ENCODE data around the gene SLC25A25.
"Not testable (repeated sequence)": the region's sequence is repeated elsewhere in the genome, so short reads cannot be mapped to it uniquely, and the experiment has no call there.

The SLC25A25 gene

DNA sequence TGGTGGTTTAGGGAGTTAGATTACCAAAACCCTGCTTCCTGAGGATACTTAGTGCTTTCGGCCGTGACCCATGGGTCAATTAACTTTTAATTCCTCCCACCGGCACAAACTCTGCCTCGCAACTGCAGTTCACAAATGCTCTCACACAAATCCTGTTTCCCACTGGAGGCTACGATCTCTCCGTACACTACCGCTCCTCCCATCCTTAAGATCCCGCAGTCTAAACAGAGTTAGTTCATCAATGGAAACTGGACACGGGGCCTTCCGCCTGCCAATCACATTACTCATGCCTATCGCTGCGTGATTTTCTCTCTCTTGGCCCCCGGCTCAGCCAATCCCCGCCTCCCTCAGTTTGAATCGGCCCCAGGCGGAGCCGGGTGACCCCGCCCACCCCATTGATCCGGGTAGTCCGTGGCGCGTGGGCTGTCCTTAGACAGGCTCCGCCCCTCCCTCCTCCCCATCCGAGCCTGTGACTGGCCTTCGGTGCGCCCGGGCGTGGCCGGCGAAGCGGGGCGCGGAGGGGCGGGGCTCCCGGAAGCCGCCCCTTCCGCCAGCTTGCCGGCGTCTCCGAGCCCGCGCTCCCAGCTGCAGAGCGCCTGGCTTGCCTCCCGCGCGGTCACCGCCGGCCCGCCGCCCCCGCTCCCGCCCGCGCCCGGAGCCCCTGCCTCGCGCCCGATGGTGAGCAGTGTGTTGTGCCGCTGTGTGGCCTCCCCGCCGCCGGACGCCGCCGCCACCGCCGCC, at the start of gene SLC25A25:
Gene SLC25A25 (plus strand): TSS at position 588 of the 741 bp plus-strand sequence. CDS start 88 bp downstream, at position 676.
- peak; percentile 99 for DNase-seq (ENCODE audit: low read depth)
- TF ChIP-seq, protein P1, sequence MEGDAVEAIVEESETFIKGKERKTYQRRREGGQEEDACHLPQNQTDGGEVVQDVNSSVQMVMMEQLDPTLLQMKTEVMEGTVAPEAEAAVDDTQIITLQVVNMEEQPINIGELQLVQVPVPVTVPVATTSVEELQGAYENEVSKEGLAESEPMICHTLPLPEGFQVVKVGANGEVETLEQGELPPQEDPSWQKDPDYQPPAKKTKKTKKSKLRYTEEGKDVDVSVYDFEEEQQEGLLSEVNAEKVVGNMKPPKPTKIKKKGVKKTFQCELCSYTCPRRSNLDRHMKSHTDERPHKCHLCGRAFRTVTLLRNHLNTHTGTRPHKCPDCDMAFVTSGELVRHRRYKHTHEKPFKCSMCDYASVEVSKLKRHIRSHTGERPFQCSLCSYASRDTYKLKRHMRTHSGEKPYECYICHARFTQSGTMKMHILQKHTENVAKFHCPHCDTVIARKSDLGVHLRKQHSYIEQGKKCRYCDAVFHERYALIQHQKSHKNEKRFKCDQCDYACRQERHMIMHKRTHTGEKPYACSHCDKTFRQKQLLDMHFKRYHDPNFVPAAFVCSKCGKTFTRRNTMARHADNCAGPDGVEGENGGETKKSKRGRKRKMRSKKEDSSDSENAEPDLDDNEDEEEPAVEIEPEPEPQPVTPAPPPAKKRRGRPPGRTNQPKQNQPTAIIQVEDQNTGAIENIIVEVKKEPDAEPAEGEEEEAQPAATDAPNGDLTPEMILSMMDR (IDR thresholded peaks at IDR 0.05; ENCODE audit: insufficient read depth, low read depth, low read length, missing control alignments) = no peak
- peak within 1 kb of the TSS; percentile 87 for H3K4me3 ChIP-seq (ENCODE audit: low read length)

DNA sequence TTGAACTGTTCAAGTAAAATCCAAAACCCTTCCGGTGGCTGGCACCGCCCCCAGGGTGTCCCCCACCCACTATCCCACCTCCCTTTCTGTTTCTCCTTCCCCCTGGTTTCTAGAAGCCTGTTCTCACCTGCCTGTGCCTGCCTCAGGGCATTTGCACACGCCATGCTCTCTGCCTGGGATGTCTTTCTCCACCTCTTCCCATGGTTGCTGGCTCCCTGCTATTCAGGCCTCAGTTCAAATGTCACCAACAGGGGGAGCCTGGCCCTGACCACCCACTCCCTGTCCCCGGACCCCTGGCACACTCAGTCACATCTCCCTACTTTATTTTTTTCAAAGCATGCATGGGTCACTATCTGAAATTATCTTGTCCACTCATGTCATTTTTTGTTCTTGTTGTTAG, 47.3 kb upstream of the SLC25A25 start:
- TF ChIP-seq, protein P1 (IDR thresholded peaks at IDR 0.05; ENCODE audit: insufficient read depth, low read depth, low read length, missing control alignments) = no peak
- no peak overlapping the region for H3K4me3 ChIP-seq (ENCODE audit: low read length)

DNA sequence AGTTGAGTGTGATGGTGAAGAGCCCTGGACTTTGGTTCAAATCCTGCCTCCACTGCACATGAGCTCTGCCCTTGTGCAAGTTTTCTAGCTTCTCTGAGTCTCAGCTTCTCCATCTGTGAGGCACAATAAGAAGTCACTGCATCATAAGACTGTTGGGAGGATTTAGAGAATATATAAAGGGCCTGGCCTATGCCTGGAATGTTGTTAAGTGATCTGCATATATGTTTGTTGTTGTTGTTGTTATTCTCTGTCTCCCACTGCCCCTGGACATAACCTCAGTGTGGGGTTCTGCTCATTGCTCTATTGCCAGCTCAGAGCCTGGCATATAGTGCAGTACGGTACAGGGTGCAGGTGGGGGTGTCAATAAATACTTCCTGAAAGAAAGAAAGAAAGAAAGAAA, 46.9 kb upstream of the SLC25A25 start:
- TF ChIP-seq, protein P1 (IDR thresholded peaks at IDR 0.05; ENCODE audit: insufficient read depth, low read depth, low read length, missing control alignments) = no peak
- no peak for DNase-seq (ENCODE audit: low read depth)
- no peak overlapping the region for H3K4me3 ChIP-seq (ENCODE audit: low read length)

More for the DNA sequence above, 47.3 kb upstream of the SLC25A25 start:
- no peak for DNase-seq (ENCODE audit: low read depth)

DNA sequence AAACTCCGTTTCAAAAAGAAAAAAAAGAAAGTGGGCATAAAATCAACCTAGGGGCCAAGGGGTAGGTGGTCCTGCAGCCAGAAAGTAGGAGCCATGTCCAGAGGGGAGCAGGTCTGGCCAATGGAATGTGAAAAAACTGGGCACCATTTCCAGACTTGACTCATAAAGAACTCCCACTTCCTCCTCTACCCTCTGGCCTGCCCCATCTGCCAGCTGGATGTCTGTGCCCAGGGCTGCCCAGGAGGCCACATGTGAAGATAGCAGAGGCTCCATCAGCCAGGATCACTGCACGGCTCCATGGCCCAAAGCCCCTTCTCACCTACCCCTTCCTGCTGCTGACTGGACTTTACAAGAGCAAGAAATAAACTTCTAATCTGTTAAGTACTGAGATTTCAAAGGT, 45.1 kb upstream of the SLC25A25 start:
- DNase-seq (ENCODE audit: low read depth) = no peak
- H3K4me3 ChIP-seq (ENCODE audit: low read length) = no peak overlapping the region
- TF ChIP-seq, protein P1 (IDR thresholded peaks at IDR 0.05; ENCODE audit: insufficient read depth, low read depth, low read length, missing control alignments) = no peak

DNA sequence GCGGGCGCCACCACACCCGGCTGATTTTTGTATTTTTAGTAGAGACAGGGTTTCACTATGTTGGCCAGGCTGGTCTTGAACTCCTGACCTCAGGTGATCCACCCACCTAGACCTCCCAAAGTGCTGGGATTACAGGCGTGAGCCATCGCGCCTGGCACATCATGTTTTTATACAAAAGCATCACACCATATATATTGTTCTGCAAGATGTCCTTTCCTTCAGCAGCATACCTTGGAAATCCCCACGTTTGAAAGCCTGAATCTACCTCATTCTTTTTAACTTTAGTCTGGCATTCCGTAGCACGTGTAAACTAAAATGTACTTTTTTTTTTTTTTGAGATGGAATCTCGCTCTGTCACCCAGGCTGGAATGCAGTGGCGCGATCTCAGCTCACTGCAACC, 44.4 kb upstream of the SLC25A25 start:
- not testable (repeated sequence) for H3K4me3 ChIP-seq (ENCODE audit: low read length); DNase-seq (ENCODE audit: low read depth)

DNA sequence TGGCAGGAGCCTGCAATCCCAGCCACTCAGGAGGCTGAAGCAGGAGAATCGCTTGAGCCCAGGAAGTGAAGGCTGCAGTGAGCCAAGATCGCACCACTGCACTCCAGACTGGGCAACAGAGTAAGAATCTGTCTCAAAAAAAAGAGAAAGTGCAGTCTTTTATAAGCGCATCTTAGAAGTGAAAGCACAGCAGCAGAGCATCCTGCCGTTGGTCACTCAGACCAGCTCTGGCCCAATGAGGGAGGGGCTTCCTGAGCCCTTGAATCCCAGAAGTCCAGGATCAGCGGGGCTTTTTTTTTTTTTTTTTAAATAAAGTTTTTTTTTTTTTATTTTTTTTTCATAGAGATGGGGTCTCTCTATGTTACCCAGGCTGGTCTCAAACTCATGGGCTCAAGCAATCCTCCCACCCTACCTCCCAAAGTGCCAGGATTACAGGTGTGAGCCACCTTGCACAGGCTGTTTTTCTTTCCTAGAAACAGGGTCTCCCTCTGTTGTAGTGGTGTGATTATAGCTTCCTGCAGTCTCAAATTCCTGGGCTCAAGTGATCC, 43.2 kb upstream of the SLC25A25 start:
- DNase-seq (ENCODE audit: low read depth) = no peak
- H3K4me3 ChIP-seq (ENCODE audit: low read length) = no peak overlapping the region
- TF ChIP-seq, protein P1 (IDR thresholded peaks at IDR 0.05; ENCODE audit: insufficient read depth, low read depth, low read length, missing control alignments) = no peak

DNA sequence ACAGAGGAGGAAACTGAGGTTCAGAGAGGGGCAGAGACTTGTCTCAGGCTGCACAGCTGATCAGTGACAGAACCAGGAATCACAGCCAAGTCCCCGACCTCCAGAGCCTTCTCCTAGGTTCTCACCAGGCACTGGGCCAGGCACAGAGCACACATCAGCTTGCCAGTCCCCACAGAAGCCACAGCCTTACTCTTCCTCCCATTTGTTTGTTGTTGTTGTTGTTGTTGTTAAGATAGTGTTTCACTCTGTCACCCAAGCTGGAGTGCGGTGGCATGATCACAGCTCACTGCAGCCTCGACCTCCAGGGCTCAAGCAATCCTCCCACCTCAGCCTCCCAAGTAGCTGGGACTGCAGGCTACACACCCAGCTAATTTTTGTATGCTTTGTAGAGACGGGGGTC, 42.3 kb upstream of the SLC25A25 start:
- TF ChIP-seq, protein P1 (IDR thresholded peaks at IDR 0.05; ENCODE audit: insufficient read depth, low read depth, low read length, missing control alignments) = no peak
- DNase-seq (ENCODE audit: low read depth) = no peak
- H3K4me3 ChIP-seq (ENCODE audit: low read length) = no peak overlapping the region
